NCI-H2227 (cell line): ENCODE data around the gene FRAS1.
"Not testable (repeated sequence)": the region's sequence is repeated elsewhere in the genome, so short reads cannot be mapped to it uniquely, and the experiment has no call there.

Experiments
- DNase-seq: peaks from one replicate; lab custom pipeline; 2025; ENCODE audit not compliant: unreplicated experiment; lab: John Stamatoyannopoulos, UW

The FRAS1 gene

GRCh38 chr4:78162342-78162741 is 105.2 kb downstream of the FRAS1 start:
- DNase-seq, result no peak

- DNase-seq, result no peak
These were observed 105.7 kb downstream of the FRAS1 start for GRCh38 chr4:78162821-78163220.

DNA sequence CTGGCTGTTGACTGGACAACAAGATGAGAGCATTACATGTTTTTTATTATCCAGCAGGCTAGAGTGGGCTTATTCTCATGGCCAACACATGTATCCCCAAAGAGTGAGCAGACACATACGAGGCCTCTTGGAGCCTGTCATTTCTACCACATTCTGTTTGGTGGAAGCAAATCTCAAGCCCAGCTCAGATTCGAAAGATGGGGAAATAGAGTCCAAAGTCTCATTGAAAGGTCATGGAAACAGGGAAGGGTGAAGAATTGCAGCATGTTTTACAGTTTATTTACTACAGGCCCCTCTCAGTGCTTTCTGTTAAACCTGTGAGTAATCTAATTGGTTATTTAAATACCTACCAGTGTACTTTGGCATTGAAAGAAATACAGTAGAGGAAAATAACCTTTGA is 108.6 kb downstream of the FRAS1 start:
- no peak for DNase-seq

- no peak for DNase-seq
These were observed 109.5 kb downstream of the FRAS1 start for GRCh38 chr4:78166622-78167021.

DNA sequence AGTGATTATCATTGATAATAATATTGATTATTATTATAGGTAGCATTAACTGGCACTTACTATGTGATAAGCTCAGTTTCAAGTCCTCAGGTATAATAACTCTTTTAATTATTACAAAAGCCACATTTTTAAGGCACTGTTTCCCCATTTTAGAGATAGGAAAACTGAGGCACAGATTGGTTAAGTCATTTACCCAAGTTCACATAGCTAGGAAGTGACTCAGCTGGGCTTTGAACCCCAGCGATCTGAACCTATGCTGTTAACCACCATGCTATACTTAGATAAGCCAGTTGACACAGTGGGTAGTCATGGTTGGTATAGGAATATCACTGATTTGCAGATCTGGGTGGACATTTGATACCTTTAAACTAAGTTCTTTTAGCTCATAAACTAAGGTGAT is 110.4 kb downstream of the FRAS1 start:
- no peak for DNase-seq

DNA sequence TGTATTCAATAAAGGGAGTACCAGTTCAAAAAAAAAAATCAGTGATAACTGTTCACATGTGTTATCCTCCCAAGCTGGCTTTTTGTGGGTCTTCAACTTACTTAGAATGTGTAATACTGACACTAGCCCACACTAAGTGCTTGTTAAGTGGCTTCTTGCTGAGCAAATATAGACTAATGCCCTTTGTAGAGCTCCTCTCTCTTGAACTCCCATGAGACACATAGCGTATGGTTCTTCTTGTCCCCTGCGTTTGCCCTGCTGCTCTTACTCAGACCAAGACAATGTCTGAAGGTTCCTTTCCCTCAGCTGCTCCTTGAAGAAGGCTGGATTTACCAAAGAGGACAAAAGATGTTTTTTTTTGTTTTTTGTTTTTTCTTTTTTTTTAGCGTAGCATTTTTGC is 110.9 kb downstream of the FRAS1 start:
- no peak for DNase-seq

DNA sequence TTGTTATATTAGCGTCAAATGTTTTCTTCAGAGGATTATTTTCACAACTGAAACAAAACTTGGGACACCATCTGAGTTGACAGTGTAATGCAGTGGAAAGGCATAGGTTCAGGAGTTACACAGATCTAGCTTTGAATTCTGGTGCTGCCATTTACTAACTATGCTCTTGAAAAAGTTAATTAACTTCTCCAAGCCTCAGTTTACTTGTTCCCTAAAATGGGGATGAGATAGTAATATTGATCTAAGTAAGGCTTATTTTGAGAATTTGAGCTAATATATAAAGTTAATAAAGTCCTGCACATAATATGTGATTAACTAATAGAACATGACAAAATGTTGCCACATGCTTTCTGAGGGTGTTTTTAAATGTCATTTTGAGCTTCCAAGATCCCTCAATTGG is 112.6 kb downstream of the FRAS1 start:
- no peak for DNase-seq

GRCh38 chr4:78171482-78171881 is 114.4 kb downstream of the FRAS1 start:
- DNase-seq, result no peak

DNA sequence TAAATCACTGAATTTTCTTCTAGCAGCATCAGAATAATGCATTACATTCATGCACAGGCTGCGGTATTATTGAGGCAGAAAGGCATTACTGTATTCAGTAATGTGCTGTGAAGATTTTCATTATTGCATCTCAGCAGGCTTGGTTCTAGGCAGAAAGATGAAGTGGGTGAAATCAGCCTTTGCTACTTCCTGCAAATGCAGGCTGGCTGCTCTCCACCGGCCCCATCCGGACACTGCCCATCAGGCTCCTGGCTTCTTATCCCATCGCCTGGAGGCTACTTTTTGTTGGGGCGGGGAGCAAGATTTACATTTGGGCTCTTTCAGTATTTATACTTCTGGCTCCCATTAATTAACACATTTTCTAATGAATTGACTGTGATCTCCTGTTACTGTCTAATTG is 117.8 kb downstream of the FRAS1 start:
- no peak for DNase-seq

GRCh38 chr4:78179196-78179595 is 122.1 kb downstream of the FRAS1 start:
- DNase-seq, result no peak

DNA sequence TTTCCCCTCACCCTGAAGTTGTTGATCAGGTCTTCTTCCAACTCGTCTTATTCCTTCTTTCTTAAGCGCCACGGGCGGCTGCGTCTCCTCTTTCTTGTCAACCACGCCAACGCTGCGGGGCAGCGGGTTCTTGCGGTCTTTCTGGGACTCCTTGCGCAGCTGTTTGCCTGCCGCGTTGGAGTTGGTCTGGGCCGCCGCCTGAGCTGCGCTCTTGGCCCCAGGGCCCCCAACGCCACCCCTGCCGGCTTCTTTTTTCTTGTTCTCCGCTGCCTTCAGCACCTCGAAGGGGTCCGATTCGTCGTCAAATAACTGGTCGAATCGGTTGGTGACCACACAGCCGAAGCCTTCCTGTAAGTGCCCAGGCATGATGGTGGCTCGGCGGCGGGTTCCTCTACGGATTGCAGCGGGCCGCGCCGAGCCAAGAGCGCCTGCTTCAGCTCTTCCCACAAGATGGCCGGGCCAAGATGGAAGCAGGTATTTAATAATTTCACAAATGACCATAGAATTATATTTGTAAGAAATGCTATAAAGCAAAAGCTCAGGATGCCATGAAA is 124.6 kb downstream of the FRAS1 start:
- not testable (repeated sequence) for DNase-seq

DNA sequence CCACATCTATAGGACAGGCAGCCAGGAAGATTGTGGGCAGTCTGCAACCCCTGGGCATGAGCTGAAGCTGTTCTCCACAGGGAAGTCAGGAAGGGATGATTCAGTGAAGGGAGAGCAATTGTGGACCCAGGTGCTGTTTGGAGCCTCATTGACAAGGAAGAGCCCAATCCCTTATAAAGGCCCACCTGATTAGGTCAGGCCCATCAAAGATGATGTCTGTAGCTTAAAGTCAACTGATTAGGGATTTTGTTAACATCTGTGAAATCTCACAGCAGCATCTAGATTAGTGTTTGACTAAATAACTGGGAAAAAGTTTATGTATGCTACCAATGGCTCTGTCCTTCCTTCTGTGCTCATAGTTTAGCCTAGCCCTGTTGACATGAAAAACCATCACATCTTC is 127.5 kb downstream of the FRAS1 start:
- no peak for DNase-seq

GRCh38 chr4:78185117-78185516 is 128.0 kb downstream of the FRAS1 start:
- no peak for DNase-seq

DNA sequence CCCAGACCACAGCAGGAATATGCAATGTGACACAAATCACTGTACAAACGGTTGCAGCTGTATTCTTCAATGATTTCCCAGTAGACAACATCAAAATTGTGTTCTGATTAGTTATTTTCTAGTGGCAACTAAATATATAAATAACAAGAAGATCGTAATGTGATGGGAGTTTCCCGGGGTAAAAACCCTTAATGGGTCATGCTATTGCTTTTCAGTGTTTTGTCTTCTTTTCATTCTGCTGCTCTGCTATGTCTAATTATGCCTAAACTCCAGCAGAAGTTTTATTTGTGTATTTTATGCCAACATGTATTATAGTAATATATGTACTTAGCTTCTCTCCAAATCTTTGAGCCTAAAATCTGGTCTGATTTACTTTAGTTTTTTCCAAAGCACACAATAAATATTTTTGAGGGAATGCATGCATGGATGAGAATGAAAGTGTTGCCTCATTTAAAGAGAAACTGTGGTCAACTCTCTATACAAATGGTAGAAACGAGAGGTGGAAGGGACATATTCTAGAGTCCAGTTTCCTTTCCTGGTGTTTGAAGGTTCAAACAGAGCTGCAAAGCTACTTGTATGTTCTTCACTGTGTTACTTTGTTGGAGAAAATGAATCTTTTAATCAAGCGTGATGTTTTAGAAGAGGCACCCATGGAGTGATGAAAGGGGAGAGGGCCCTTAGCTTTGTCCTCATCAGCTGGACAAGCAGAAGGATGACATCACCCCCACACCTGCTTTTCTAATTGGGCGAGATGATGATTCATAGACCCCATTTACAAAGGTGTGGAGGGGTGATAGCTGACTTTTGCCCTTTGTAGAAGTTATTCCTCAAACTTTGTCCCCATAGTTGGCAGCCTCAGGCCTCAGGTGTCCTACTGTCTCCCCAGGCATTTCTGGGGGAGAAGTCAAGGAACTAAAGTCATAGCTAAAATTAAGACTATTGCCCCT is 129.7 kb downstream of the FRAS1 start:
- DNase-seq, result no peak

GRCh38 chr4:78190068-78190467 is 132.9 kb downstream of the FRAS1 start:
- no peak for DNase-seq

- no peak for DNase-seq
These were observed 133.5 kb downstream of the FRAS1 start for GRCh38 chr4:78190595-78190994.

DNA sequence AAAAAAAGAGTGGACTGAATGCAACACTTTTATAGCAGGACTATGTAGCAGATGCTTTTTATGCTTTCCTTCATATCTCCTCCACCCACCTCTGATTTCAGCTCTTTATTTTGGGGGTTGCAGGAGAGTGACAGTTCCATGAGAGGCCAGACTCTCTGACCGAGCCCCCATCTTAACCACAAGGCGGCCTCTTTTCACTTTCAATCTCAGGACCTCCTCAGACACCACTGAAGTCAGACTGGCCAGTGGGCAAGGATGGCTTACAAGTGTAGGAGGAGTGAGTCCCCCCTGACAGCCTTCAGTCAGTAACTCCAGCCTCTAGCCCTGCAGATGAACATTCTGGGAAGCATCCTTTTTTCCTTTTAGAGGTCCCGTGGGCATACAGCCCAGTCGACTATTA is 140.8 kb downstream of the FRAS1 start:
- DNase-seq, result no peak

GRCh38 chr4:78199984-78200383 is 142.9 kb downstream of the FRAS1 start:
- DNase-seq, result no peak

GRCh38 chr4:78200949-78201348 is 143.8 kb downstream of the FRAS1 start:
- DNase-seq, result no peak

DNA sequence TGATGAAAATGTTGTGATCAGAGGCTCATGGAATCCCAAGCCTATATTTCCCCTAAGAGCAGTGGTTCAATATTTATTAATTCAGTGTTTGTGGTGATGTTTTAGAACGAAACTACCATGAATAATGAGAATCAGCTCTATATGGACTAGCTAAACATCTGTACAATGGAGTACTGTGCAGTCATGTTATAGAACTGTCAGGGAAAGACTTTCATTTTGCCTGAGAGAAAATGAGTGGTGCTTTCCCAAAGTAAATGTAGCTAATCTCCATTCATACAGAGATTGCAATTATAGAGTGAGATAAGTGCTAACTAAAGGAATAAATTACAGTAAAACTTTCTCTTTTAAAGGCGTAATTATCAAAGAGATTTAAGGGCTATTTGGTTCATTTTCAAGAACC is 147.1 kb downstream of the FRAS1 start:
- DNase-seq, result no peak

- no peak for DNase-seq
These were observed 148.5 kb downstream of the FRAS1 start for GRCh38 chr4:78205591-78205990.

DNA sequence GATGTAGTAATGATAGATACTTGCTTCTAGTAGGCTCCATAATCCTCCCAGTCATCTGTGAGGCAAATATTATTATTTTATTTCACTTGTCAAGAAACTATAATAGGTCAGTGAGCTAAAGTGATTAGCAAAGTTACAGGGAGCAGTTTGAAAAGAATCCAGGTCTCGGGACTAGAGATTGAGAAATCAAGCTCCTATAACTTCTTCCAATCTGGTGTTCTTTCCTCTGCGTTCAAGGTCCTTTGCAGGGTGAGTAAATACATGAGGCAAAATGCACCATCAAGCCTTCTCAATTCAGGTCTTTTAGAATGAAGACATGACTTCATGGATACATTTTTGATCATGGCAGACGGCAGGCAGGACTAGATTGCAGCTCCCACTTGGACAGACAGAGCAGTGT is 150.4 kb downstream of the FRAS1 start:
- DNase-seq, result no peak

DNA sequence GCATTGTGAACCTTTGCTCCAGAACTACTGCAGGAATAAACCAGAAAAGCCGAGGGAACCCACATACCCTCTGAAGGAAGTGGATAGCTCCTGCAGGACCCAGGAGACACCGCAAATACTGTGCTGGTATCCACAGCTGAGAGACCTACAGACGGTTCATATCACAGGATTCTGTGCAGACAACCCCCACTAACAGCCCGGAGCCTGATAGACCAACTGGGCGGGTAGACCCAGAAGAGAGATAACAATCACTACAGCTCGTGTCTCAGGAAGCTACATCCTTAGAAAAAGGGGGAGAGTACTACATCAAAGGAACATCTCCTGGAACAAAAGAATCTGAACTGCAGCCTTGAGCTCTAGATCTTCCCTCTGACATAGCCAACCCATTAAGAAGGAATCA is 150.8 kb downstream of the FRAS1 start:
- no peak for DNase-seq
